ENCODE measurements around the gene BBOX1.

The BBOX1 gene

GRCh38 chr11:27162237-27162636 lies 121.6 kb downstream of the BBOX1 start:
- no peaks in the 10 kb centered on the region for H3K9me3 ChIP-seq (ENCODE audit: insufficient read depth, low read length)
- TF ChIP-seq EZH2phosphoT487 (conservative IDR thresholded peaks at IDR 0.05; ENCODE audit: low read length), result no peak
- TF ChIP-seq CTCF (IDR thresholded peaks at IDR 0.05; ENCODE audit: insufficient read depth, low read length, poor library complexity, severe bottlenecking), result no peak
- no peaks in the 10 kb centered on the region for H3F3A ChIP-seq (ENCODE audit: insufficient read depth)
- H3K27me3 ChIP-seq (ENCODE audit: low read length), result no peaks in the 10 kb centered on the region
- H3K4me2 ChIP-seq (ENCODE audit: low read depth, low read length, poor library complexity, severe bottlenecking), result no peak overlapping the region
- H3K4me3 ChIP-seq (ENCODE audit: insufficient read depth, low read length, poor library complexity, severe bottlenecking), result no peak overlapping the region
- no peaks in the 10 kb centered on the region for H3K36me3 ChIP-seq (ENCODE audit: low read length)
- H3K79me2 ChIP-seq (ENCODE audit: insufficient read depth, low read length), result no peaks in the 10 kb centered on the region
- H3K27ac ChIP-seq (ENCODE audit: low read depth, low read length), result no peak overlapping the region
- no peaks in the 10 kb centered on the region for H3K9me2 ChIP-seq (replicated peaks; ENCODE audit: insufficient read depth, low read length)
- H3K9ac ChIP-seq (ENCODE audit: low read length), result no peak overlapping the region
- no peak overlapping the region for H2AFZ ChIP-seq (ENCODE audit: low read depth, low read length, severe bottlenecking)
- H4K20me1 ChIP-seq (ENCODE audit: low read depth, low read length), result no peaks in the 10 kb centered on the region

DNA sequence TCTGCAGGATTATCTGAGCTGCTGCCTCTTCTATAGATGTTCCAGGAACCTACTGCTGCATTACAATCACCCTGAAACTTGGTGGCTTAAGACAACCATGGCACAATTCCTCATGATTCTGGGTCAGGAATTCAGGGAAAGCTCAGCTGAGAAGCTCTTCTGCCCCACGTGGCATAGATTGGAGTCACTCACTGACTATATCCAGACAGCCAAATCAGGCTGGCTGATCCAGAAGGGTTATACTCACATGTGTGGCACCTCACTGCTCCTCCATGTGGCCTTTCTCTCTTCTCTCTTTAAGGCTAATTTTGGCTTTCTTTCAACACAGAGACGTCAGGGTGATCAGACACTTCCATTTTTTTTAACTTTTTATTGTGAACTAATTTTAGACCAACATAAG lies 125.5 kb downstream of the BBOX1 start:
- no peak overlapping the region for H3K4me2 ChIP-seq (ENCODE audit: low read depth, low read length, poor library complexity, severe bottlenecking)
- no peak for TF ChIP-seq CTCF (IDR thresholded peaks at IDR 0.05; ENCODE audit: insufficient read depth, low read length, poor library complexity, severe bottlenecking)
- no peak for TF ChIP-seq EZH2phosphoT487 (conservative IDR thresholded peaks at IDR 0.05; ENCODE audit: low read length)
- H2AFZ ChIP-seq (ENCODE audit: low read depth, low read length, severe bottlenecking), result no peak overlapping the region
- H3K79me2 ChIP-seq (ENCODE audit: insufficient read depth, low read length), result no peaks in the 10 kb centered on the region
- H4K20me1 ChIP-seq (ENCODE audit: low read depth, low read length), result no peaks in the 10 kb centered on the region
- H3K9me2 ChIP-seq (replicated peaks; ENCODE audit: insufficient read depth, low read length), result no peaks in the 10 kb centered on the region
- H3F3A ChIP-seq (ENCODE audit: insufficient read depth), result no peaks in the 10 kb centered on the region
- H3K27me3 ChIP-seq (ENCODE audit: low read length), result no peaks in the 10 kb centered on the region
- H3K9ac ChIP-seq (ENCODE audit: low read length), result no peak overlapping the region
- H3K27ac ChIP-seq (ENCODE audit: low read depth, low read length), result no peak overlapping the region
- no peak overlapping the region for H3K4me3 ChIP-seq (ENCODE audit: insufficient read depth, low read length, poor library complexity, severe bottlenecking)
- H3K36me3 ChIP-seq (ENCODE audit: low read length), result no peaks in the 10 kb centered on the region
- no peaks in the 10 kb centered on the region for H3K9me3 ChIP-seq (ENCODE audit: insufficient read depth, low read length)

DNA sequence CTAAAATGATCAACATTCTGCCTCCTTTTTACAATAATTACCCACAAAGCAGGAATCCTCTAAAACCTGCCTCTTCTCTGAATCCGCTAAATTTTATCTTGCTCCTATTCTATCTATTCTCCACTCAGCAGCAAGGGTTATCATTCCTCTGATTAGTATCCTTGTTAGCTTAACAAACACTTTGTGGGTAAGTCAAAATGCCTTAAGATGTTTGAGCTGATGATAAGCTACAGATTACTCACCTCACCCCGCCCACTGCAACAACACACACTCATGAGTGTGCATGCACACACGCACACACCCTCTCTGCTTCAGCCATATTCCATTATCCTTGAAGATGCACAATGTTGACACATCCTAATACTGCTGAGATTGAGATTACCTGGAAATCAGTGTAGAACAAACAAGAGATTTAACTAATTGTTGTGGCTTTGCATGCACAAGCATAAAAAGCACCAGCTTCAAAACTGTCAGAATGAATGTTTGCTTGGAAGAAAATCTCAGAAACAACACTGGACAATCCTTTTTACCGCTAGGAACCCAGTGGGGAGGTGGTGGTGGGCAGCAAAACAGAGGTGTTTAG lies 130.9 kb downstream of the BBOX1 start:
- H2AFZ ChIP-seq (ENCODE audit: low read depth, low read length, severe bottlenecking), result no peak overlapping the region
- no peak overlapping the region for H3K4me3 ChIP-seq (ENCODE audit: insufficient read depth, low read length, poor library complexity, severe bottlenecking)
- TF ChIP-seq CTCF (IDR thresholded peaks at IDR 0.05; ENCODE audit: insufficient read depth, low read length, poor library complexity, severe bottlenecking) (no peak), EZH2phosphoT487 (conservative IDR thresholded peaks at IDR 0.05; ENCODE audit: low read length) (no peak)

More for the DNA sequence above, 130.9 kb downstream of the BBOX1 start:
- H4K20me1 ChIP-seq (ENCODE audit: low read depth, low read length), result no peaks in the 10 kb centered on the region
- no peak overlapping the region for H3K4me2 ChIP-seq (ENCODE audit: low read depth, low read length, poor library complexity, severe bottlenecking)
- no peak overlapping the region for H3K9ac ChIP-seq (ENCODE audit: low read length)
- no peaks in the 10 kb centered on the region for H3F3A ChIP-seq (ENCODE audit: insufficient read depth)
- no peaks in the 10 kb centered on the region for H3K79me2 ChIP-seq (ENCODE audit: insufficient read depth, low read length)
- no peaks in the 10 kb centered on the region for H3K9me2 ChIP-seq (replicated peaks; ENCODE audit: insufficient read depth, low read length)
- no peaks in the 10 kb centered on the region for H3K9me3 ChIP-seq (ENCODE audit: insufficient read depth, low read length)
- no peak overlapping the region for H3K27ac ChIP-seq (ENCODE audit: low read depth, low read length)
- no peaks in the 10 kb centered on the region for H3K27me3 ChIP-seq (ENCODE audit: low read length)
- H3K36me3 ChIP-seq (ENCODE audit: low read length), result no peaks in the 10 kb centered on the region

Data from SU-DHL-6 (cell line).